Measurements from ENCODE around the gene CDC14A.

Gene CDC14A

DNA sequence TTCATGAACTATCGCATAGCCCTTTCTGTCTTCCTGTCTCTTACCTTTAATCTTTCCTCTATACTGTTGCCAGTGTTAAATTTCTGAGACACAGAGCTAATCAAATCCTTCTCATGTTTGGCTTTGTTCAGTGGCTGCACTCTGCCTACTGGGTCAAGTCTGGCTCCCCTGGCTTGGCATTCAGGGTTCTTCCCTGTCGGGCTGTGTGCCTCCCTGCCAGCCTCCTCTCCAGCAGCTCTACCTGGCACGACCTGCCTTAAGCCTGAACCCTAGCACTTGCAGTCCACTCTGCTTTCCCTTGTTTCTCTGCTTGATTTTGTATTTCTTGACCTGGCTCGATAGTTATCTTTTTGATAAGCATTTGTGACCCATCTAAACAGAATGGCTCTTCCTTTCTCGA lies 159.5 kb downstream of the CDC14A start:
- no peak overlapping the region for H3K4me3 ChIP-seq (ENCODE audit: low read depth, low read length)
- TF ChIP-seq, protein P1, sequence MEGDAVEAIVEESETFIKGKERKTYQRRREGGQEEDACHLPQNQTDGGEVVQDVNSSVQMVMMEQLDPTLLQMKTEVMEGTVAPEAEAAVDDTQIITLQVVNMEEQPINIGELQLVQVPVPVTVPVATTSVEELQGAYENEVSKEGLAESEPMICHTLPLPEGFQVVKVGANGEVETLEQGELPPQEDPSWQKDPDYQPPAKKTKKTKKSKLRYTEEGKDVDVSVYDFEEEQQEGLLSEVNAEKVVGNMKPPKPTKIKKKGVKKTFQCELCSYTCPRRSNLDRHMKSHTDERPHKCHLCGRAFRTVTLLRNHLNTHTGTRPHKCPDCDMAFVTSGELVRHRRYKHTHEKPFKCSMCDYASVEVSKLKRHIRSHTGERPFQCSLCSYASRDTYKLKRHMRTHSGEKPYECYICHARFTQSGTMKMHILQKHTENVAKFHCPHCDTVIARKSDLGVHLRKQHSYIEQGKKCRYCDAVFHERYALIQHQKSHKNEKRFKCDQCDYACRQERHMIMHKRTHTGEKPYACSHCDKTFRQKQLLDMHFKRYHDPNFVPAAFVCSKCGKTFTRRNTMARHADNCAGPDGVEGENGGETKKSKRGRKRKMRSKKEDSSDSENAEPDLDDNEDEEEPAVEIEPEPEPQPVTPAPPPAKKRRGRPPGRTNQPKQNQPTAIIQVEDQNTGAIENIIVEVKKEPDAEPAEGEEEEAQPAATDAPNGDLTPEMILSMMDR (IDR thresholded peaks at IDR 0.05; ENCODE audit: low read depth, low read length), result no peak

DNA sequence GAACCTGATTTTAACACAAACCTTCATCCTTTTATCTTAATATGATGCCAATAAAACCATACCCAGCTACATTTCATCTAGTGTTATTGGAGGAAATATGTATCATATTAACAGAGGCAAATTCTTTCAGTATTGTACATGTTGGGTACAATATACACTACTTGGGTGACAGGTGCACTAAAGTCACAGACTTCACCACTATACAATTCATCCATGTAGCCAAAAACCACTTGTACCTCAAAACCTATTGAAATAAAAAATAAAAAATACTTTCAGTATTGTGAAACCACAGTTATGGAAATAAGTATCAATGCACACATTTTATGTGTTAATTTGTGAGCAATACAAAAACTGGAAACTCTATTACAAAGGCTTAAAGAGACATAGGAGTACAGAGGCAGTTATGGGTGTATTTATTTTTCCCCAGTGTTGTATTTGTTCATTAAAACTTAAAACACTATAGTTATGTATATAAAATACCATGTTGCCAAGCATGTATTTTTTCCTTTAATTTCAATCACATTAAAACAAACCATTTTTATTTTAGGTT lies 160.6 kb downstream of the CDC14A start:
- no peak overlapping the region for H3K4me3 ChIP-seq (ENCODE audit: low read depth, low read length)
- TF ChIP-seq, protein P1 (IDR thresholded peaks at IDR 0.05; ENCODE audit: low read depth, low read length), result no peak

DNA sequence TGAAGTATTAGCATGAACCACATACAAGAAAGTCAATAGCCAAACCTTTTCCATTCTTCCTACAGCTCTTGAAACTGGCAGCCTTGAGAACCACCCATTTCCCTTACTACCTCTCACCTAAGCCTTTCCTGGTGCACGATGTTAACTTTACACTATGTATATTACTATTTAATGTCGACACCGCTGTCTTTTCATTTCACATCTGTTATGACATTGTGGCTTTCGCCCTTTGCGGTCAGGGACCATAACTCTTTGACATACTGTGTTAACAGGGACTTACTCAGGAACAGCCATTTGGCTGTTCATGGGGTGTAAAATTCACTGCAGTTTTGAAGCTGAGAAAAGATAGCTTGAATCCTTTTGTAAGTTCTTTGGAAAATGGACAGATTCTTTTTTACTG lies 164.6 kb downstream of the CDC14A start:
- H3K4me3 ChIP-seq (ENCODE audit: low read depth, low read length), result no peak overlapping the region
- TF ChIP-seq, protein P1 (IDR thresholded peaks at IDR 0.05; ENCODE audit: low read depth, low read length), result no peak

DNA sequence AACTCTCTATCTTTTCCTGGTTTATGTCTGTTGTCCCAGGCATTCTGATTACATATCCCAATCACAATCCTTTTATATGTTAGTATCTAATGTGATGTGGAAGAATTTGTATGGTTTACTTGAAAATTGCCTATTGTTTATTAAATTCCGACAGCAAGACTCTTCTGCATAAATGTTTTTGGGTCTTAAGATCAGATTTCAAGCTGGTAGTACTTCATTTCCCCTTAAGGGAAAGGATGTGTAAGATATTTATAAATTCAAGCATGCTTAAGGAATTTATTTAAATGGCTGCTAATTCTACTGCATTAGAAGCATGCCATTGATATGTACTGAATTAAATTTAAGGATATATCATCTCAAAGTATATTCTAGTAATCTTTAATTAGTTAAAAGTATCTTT lies 165.2 kb downstream of the CDC14A start:
- H3K4me3 ChIP-seq (ENCODE audit: low read depth, low read length), result no peak overlapping the region
- TF ChIP-seq, protein P1 (IDR thresholded peaks at IDR 0.05; ENCODE audit: low read depth, low read length), result no peak

DNA sequence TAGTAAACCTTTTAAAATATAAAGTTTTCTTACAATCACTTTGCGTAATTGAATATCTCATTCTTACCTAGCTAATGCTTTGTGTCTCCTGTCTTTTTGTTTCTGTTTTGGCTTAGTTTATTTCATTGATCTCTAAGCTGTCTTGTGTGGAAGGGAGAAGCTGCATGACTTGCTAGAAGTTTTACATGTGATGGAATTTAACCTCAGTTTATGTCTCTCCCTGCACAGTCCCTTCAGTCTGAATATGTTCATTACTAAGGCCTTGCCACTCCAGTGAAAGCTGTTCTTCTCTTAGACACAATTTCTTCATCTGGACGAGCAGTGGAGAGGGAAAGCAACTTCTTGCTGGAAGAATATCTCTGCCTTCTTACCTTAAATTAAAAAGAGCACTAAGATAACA lies 165.7 kb downstream of the CDC14A start:
- TF ChIP-seq, protein P1 (IDR thresholded peaks at IDR 0.05; ENCODE audit: low read depth, low read length), result no peak
- H3K4me3 ChIP-seq (ENCODE audit: low read depth, low read length), result no peak overlapping the region

DNA sequence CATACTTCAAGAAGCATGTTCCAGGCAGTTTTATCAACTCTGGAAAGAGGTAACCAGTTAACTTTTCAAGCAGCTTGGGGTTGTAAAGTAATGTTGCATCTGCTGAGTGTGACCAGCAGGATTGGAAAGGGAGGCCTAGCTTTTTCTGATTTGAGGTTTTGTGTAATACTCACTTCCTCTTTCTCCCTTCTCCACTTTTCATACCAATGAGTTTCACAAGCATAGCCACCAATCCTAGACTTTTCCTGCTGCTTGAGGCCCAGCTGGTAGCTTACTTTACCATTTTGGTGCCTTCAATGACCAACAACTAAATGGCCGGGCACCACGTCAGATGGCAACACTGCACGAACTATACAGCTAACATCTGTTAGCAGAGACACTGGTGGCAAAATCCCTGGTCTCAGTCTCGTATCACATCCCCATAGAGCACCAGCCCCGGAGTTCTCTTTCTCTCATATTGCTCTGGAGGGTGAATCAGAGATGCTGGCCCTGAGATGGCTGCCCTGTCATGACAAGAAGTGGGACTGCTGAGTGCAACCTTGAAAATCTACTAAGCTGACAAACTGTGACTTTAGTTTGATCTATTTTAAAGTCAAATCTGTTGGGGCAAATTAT lies 170.8 kb downstream of the CDC14A start:
- no peak overlapping the region for H3K4me3 ChIP-seq (ENCODE audit: low read depth, low read length)
- TF ChIP-seq, protein P1 (IDR thresholded peaks at IDR 0.05; ENCODE audit: low read depth, low read length), result no peak

DNA sequence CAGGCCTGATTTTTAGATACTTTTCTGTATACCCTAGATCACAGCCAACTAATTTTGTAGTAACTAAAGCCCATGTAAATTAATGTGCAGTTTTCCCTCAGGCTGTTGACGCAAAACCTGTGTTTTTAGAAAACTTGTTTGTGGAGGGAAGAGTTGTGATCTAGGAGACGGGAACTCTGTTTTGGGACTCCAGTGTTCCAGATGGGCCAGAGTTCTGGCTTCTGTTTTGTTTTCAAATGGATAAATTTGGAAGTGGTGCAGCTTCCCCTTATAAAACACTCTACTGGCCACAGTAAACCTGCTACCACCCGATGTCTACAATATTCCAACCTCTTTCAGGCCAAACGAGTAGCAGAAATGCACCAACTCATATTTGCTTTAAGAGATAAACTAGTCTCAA lies 172.0 kb downstream of the CDC14A start:
- H3K4me3 ChIP-seq (ENCODE audit: low read depth, low read length), result no peak overlapping the region
- TF ChIP-seq, protein P1 (IDR thresholded peaks at IDR 0.05; ENCODE audit: low read depth, low read length), result no peak
